Sigmoid colon (tissue), 7 donors: ENCODE results near the gene CSAD. TPM values are rescaled to one million over a fixed set of nuclear protein-coding genes. Genes with fewer than 3 reads are reported as not detected.
"Not testable (repeated sequence)": the region's sequence is repeated elsewhere in the genome, so short reads cannot be mapped to it uniquely, and the experiment has no call there.

Source experiments
- DNase-seq: peaks from one replicate; pipeline ENCODE4 v3.0.0-alpha.2; 2019
- H3K27ac ChIP-seq, 4 donors: fragments of 200-600 bp; sonication (generic); one replicate each; pipeline ENCODE4 v1.5.1; 2016 to 2019; ENCODE audit warnings: mild to moderate bottlenecking in 1 of 4
- H3K27me3 ChIP-seq, 3 donors: fragments of 200-600 bp; sonication (generic); one replicate each; pipeline ENCODE4 v1.5.1; 2019; ENCODE audit warnings: mild to moderate bottlenecking in 1 of 3
- H3K36me3 ChIP-seq, 4 donors: fragments of 200-600 bp; sonication (generic); one replicate each; pipeline ENCODE4 v1.5.1; 2016 to 2019
- H3K4me1 ChIP-seq, 4 donors: fragments of 200-600 bp; sonication (generic); one replicate each; pipeline ENCODE4 v1.5.1; 2017 to 2019
- H3K4me3 ChIP-seq, 4 donors: fragments of 200-600 bp; sonication (generic); one replicate each; pipeline ENCODE4 v1.5.1; 2017 to 2019; ENCODE audit warnings: mild to moderate bottlenecking in 2 of 4, moderate library complexity in 1 of 4
- H3K9me3 ChIP-seq, 4 donors: fragments of 200-600 bp in 3 of 4; sonication (generic) in 3 of 4; one replicate each; pipeline versions ENCODE4 v1.5.1 to v1.6.1; 2013 to 2019
- CTCF ChIP-seq, 4 experiments: fragments of 450-650 bp in 3 of 4; fragments of 200-600 bp in 1 of 4; IDR thresholded peaks; one replicate each; pipeline ENCODE4 v1.5.1; 2016 to 2019; ENCODE audit warnings: antibody characterized with exemption in 4 of 4, mild to moderate bottlenecking in 3 of 4, moderate library complexity in 2 of 4
- EP300 ChIP-seq, 4 donors: sonication (generic); formaldehyde crosslinking; IDR thresholded peaks; one replicate each; pipeline ENCODE4 v1.6.1; 2017; ENCODE audit warnings: antibody characterized with exemption in 4 of 4
- POLR2A ChIP-seq, 2 donors: fragments of 450-650 bp; IDR thresholded peaks; one replicate each; pipeline ENCODE4 v1.6.1; 2016; ENCODE audit warnings: antibody characterized with exemption in 2 of 2, mild to moderate bottlenecking in 2 of 2, moderate library complexity in 2 of 2
- POLR2AphosphoS5 ChIP-seq, 4 donors: sonication (generic); formaldehyde crosslinking; IDR thresholded peaks; one replicate each; pipeline ENCODE4 v1.6.1; 2017; ENCODE audit warnings: antibody characterized with exemption in 4 of 4
- WGBS, 2 donors: extraction: QIAGEN DNeasy Blood & Tissue Kit; methylation state at CpG; one replicate each; pipeline ENCODE4 v1.1.7; 2013; 5-methylcytosine and 5-hydroxymethylcytosine counted together
- intact Hi-C: fragments of 100-400 bp; cut with DNase I; formaldehyde crosslinking; loops from one replicate; pipeline ENCODE4 v1.15.1; 2023
- polyA plus RNA-seq, 3 donors: library from polyadenylated mRNA; stranded (reverse); fragments of 200-250 nt; gene quantifications; one replicate each; pipeline ENCODE4 v1.2.3, GENCODE V29; 2013
- total RNA-seq, 4 donors: library from RNA; depleted of rRNA; stranded (reverse); fragments of >200 nt; gene quantifications; one replicate each; pipeline ENCODE4 v1.1.0, GENCODE V29; 2016
- donor health status: healthy with polysubstance abuse.
- donor health status: Bipolar disorder and iron deficiency.
- donor health status: healthy.

Gene CSAD
- total and polyA plus RNA-seq, 7 donors, result 1.2 to 51.0 (median 19.6) TPM

DNA sequence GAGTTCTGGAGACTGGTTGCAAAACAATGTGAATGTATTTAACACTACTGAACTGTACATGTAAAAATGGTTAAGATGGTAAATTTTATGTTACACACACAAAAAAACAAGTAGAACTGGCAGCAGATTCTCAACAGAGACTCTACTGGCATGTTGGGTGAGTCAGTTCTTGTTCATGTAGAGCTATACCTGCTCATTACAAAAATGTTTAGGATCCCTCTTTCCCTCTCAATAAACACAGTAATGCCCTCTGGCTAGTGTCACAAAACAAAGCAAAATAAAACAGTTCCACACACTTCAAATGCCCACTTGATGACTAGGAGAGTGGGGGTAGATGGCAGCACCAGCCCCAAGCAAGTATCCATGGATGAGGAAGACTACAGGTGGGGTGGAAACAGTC, 13.9 kb downstream of the CSAD start:
- H3K27me3 ChIP-seq, result no peaks in the 10 kb centered on the region
- H3K9me3 ChIP-seq, result no peaks in the 10 kb centered on the region
- intact Hi-C loops, result no loop called here
- TF ChIP-seq EP300 (IDR thresholded peaks at IDR 0.05) (no peak), POLR2AphosphoS5 (IDR thresholded peaks at IDR 0.05) (no peak), CTCF (IDR thresholded peaks at IDR 0.05) (no peak), POLR2A (IDR thresholded peaks at IDR 0.05) (no peak)
- H3K4me3 ChIP-seq, result no peak overlapping the region
- no peak for DNase-seq
- peaks cover 0 to 9% (median 8%) of the 10 kb centered on the region in 4 donors for H3K4me1 ChIP-seq
- no peak overlapping the region for H3K27ac ChIP-seq
- H3K36me3 ChIP-seq, result peaks cover 0 to 11% (median 5%) of the 10 kb centered on the region in 4 donors

DNA sequence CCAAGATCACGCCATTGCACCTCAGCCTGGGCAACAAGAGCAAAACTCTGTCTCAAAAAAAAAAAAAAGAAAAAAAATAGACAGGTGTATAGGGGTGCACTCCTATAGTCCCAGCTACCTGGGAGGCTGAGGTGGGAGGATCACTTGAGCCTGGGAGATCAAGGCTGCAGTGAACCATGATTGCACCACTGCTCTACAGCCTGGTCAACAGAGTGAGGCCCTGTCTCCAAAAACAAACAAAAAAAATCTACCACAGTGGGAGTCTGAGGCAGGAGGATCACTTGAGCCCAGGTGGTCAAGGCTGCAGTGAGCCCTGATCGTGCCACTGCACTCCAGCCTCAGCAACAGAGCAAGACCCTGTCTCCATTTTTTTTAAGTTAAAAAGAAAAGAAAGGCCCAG, 17.7 kb downstream of the CSAD start:
- DNase-seq, H3K36me3 ChIP-seq, H3K27me3 ChIP-seq, intact Hi-C loops, H3K9me3 ChIP-seq, H3K4me3 ChIP-seq, H3K4me1 ChIP-seq, H3K27ac ChIP-seq: not testable (repeated sequence)
- 98% methylated on average over 2 of the region's 2 CpGs for WGBS, 2 donors

DNA sequence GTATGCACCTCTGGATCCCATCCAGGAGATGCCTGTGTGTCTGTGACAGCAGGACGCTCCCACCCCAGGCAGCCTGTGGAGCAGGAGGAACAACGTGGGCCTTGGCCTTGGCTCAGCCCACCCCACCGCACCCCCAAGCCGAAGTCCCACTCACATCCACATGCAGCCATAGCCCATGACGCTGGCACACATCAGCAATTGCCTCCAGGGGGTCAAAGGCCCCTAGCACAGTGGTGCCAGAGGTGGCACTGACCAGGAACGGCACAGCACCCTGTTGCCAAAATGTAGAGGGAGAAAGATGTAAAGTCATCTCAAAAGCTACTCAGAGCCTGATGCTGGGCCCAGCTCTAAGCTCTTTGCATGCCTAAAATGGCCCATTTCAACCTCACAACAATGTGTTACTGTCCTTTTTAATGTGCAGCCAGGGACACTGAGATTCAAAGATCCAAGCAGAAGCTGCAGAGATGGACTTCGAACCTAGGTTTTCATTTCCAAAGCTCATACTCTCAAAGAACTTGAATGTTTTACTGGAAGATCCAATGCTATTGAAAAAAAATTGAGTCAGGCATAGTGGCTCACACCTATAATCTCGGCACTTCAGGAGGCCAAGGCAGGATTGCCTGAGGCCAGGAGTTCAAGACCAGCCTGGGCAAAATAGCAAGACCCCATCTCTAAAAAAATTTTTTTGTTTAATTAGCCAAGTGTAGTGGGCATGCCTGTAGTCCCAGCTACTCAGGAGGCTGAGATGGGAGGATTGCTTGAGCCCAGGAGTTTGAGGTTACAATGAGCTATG, 19.4 kb downstream of the CSAD start:
- Histone ChIP-seq H3K4me3 (no peak overlapping the region), H3K9me3 (no peaks in the 10 kb centered on the region), H3K27me3 (no peaks in the 10 kb centered on the region), H3K4me1 (peaks cover 0 to 4% (median 4%) of the 10 kb centered on the region in 4 donors), H3K36me3 (peaks cover 0 to 6% (median 0%) of the 10 kb centered on the region in 4 donors), H3K27ac (no peak overlapping the region)
- intact Hi-C loops, result no loop called here
- no peak for DNase-seq
- no peak for TF ChIP-seq POLR2A (IDR thresholded peaks at IDR 0.05)
- TF ChIP-seq CTCF (IDR thresholded peaks at IDR 0.05), result no peak
- TF ChIP-seq POLR2AphosphoS5 (IDR thresholded peaks at IDR 0.05), result no peak
- TF ChIP-seq EP300 (IDR thresholded peaks at IDR 0.05), result no peak
- 91 to 95% methylated on average over 8 of the region's 8 CpGs for WGBS, 2 donors

- no peak for DNase-seq
- Histone ChIP-seq H3K27me3 (no peaks in the 10 kb centered on the region), H3K9me3 (no peaks in the 10 kb centered on the region), H3K36me3 (peaks cover 0 to 6% (median 0%) of the 10 kb centered on the region in 4 donors), H3K4me3 (no peak overlapping the region), H3K27ac (no peak overlapping the region), H3K4me1 (peaks cover 0 to 4% (median 4%) of the 10 kb centered on the region in 4 donors)
- TF ChIP-seq POLR2A (IDR thresholded peaks at IDR 0.05) (no peak), EP300 (IDR thresholded peaks at IDR 0.05) (no peak), POLR2AphosphoS5 (IDR thresholded peaks at IDR 0.05) (no peak), CTCF (IDR thresholded peaks at IDR 0.05) (no peak)
- WGBS, 2 donors, result 85 to 90% methylated on average over 2 of the region's 2 CpGs
- intact Hi-C loops, result no loop called here
Measured at GRCh38 chr12:53160673-53161072, 20.1 kb downstream of the CSAD start.

GRCh38 chr12:53160000-53160399, 20.7 kb downstream of the CSAD start:
- Histone ChIP-seq H3K27ac (peak overlapping the region in 1 of 4 donors; percentile 80), H3K36me3 (peaks cover 0 to 6% (median 0%) of the 10 kb centered on the region in 4 donors), H3K27me3 (no peaks in the 10 kb centered on the region), H3K4me3 (no peak overlapping the region), H3K4me1 (peaks cover 0 to 4% (median 4%) of the 10 kb centered on the region in 4 donors), H3K9me3 (no peaks in the 10 kb centered on the region)
- TF ChIP-seq EP300 (IDR thresholded peaks at IDR 0.05), result no peak
- TF ChIP-seq CTCF (IDR thresholded peaks at IDR 0.05), result no peak
- TF ChIP-seq POLR2A (IDR thresholded peaks at IDR 0.05), result no peak
- no peak for TF ChIP-seq POLR2AphosphoS5 (IDR thresholded peaks at IDR 0.05)
- intact Hi-C loops, result loop anchor here (1.0 to 2.0 kb wide), 2 partner anchors 37 to 127 kb away; no protein-coding TSS in a partner anchor
- no peak for DNase-seq
- 88 to 89% methylated on average over 16 of the region's 16 CpGs for WGBS, 2 donors
